GM21723 (cell line): ENCODE results near the gene ALDH3B1.

Experiments
- ATAC-seq: cut with Tn5 transposase; IDR thresholded peaks from one replicate; pipeline ENCODE4 v1.9.1; 2021; ENCODE audit warnings: mild to moderate bottlenecking, moderate library complexity; ENCODE audit not compliant: unreplicated experiment

ALDH3B1 gene

DNA sequence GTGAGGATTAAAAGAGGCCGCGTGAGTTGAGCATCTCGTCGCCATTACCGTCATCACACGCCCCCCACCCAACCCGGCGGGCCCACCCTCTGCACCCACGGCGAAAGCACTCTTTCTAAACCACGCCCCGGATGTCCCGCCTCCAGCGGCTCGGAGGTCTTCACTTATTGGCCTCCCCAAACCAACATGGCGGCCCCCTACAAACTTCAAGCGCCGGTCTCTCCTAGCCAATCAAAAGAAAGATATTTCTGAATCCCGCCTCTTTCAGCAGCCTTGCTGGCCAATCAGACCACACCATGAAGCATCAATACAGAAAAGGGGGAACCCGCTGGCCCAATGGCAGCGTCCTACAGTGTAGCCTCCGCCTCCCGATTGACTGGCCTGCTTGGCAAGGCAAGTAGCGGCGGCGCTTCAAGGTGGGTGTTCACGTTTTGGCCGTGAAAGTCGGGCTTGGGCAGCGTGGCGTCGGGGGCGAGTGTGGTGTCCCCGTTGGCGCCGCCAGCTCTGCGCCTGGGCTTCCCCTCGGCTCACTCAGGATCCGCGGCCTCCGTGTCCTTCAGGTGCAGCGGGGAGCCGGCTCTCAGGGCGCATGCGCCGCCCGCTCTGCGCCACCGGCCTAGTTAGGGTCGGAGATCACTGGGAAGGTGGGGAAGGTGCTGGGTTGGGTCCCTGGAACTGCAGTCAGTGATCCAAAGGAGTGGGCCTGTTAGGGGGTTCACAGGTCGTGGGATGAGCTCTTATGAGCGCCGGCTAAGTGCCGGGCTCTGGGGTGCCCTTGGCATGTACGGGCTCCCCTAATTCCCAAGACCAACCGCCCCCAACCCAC lies 20.4 kb downstream of the ALDH3B1 start, which contains the start of gene NDUFS8:
Gene NDUFS8 (plus strand): TSS at position 364 of the 826 bp plus-strand sequence. CDS start 1,471 bp downstream, outside the sequence.
- peak; percentile 82 for ATAC-seq

DNA sequence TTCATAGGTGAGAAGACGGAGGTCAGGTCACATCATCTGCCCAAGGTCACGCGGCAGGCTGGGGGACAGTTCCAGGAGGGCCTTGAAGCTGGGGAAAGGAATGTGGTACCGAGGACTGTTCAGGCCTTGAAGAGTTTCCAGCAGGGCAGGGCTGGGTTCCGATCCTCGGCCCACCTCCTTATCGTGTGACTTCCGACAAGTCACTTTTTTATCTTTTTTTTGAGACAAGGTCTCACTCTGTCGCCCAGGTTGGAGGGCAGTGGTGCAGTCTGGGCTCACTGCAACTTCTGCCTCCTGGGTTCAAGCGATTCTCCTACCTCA lies 21.0 kb downstream of the ALDH3B1 start:
- no peak for ATAC-seq

DNA sequence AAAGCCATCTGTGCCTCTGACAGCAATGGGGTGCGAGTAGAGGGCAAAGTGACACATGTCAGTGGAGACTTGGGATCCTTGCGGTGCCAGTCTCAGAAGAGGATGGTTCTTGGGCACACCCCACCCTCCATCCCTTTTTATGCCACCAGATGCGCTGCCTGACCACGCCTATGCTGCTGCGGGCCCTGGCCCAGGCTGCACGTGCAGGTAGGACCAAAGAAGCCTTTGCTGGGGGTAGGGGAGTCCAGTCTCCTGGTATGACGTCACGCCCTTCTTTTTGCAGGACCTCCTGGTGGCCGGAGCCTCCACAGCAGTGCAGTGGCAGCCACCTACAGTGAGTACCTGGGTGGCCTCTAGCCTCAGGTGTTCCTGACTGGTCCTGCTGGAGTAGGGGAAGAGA lies 21.9 kb downstream of the ALDH3B1 start:
- ATAC-seq: no peak

DNA sequence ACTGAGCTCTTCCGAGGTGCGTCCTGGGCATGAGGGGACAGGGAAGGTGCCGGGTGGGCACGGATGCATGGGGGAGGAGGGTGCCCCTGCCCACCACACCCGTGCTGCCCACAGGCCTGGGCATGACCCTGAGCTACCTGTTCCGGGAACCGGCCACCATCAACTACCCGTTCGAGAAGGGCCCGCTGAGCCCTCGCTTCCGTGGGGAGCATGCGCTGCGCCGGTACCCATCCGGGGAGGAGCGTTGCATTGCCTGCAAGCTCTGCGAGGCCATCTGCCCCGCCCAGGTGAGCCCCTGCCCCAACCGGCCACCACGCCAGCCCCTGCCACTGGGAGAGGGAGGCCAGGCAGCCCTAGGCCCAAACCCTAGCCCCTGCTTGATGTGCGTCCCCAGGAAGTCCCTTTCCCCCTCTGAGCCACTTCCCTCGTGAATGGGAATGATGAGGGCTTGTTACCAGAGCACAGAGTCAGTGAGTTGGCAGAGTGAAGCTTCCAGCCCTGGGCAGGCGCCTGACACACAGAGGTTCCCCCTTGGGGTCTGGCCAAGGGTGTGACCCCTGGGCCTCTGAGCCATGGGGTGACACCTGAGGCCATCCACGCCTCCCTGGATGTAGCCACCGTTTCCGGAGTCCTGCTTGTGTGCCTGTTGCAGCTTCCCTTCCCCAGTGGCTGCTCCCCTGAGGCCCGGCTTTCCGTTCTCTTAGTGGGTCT lies 23.0 kb downstream of the ALDH3B1 start:
- ATAC-seq: no peak

DNA sequence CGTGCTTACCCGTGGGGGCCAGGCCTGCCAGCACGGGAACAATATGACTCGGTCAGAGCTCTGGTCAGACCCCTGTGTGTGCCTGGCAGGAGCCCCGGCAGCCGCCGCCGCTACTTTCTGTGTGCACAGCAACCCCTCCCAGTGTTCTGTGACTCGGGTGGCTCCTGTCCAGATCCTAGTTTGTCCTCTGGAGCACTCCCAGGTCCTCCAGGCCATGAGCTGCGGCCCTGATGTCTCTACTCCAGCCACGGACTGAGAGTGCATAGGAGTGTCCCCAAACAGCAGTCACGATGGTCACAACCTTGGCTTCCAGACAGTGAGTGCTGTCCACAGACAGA lies 23.6 kb downstream of the ALDH3B1 start:
- no peak for ATAC-seq

DNA sequence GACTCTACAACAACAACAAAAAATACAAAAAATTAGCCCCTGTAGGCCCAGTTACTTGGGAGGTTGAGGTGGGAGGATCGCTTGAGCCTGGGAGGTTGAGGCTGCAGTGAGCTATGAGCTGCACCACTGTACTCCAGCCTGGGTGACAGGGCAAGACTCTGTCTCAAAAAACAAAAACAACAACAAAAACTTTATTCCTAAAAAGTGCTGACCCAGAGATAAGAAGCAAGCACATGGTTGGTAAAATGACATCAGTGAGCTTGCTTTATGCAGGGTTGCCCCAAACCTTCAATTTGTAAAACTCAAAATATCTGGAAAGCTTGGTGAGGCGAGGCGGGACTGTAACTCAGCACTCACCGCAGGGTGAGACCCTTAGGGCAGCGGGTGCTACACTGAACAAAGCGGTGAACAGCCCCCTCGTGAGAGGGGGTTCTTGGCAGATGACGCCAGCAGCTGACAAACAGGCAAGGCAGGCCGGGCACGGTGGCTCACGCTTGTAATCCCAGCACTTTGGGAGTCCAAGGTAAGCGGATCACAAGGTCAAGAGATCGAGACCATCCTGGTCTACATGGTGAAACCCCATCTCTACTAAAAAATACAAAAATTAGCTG lies 25.2 kb downstream of the ALDH3B1 start:
- ATAC-seq: no peak

DNA sequence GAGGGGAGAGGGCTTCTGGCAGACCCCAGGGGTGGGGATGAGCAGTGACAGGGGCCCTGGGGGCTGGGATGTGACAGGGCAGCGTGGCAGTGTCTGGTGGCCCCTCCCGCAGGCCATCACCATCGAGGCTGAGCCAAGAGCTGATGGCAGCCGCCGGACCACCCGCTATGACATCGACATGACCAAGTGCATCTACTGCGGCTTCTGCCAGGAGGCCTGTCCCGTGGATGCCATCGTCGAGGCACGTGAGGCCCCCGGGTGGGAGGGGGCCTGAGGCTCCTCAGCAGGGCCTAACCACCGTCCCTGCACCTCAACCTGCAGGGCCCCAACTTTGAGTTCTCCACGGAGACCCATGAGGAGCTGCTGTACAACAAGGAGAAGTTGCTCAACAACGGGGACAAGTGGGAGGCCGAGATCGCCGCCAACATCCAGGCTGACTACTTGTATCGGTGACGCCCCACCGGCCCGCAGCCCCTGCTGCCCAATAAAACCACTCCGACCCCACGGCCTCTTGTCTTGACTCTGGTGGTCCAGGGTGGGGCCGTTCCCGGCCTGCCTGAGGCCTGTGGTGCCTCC lies 26.1 kb downstream of the ALDH3B1 start:
- ATAC-seq: no peak

DNA sequence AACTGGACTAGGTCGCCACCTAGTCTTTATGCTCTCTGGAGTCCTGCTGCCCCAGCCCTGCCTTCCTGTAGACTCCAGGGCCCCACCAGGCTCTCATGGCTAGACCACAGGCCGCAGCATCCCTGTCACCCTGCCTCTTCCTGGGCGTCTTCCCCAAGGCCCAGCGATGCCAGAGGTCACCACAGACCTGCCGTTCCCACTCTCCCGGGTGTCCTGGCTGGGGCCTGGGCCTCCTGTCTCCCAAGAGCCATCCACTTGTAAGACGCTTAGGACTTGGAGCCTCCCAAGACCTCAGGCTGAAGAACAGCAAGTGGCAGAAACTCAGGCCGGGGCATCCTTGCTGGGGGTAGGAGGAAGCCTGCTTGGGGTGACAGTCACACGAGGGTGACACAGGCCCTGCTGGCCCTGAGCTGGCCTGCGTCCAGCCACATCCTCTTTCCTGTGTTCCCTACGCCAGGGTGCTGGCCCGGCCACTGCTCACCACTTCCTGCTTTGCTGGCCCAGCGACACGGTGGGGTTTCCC lies 26.7 kb downstream of the ALDH3B1 start:
- no peak for ATAC-seq

DNA sequence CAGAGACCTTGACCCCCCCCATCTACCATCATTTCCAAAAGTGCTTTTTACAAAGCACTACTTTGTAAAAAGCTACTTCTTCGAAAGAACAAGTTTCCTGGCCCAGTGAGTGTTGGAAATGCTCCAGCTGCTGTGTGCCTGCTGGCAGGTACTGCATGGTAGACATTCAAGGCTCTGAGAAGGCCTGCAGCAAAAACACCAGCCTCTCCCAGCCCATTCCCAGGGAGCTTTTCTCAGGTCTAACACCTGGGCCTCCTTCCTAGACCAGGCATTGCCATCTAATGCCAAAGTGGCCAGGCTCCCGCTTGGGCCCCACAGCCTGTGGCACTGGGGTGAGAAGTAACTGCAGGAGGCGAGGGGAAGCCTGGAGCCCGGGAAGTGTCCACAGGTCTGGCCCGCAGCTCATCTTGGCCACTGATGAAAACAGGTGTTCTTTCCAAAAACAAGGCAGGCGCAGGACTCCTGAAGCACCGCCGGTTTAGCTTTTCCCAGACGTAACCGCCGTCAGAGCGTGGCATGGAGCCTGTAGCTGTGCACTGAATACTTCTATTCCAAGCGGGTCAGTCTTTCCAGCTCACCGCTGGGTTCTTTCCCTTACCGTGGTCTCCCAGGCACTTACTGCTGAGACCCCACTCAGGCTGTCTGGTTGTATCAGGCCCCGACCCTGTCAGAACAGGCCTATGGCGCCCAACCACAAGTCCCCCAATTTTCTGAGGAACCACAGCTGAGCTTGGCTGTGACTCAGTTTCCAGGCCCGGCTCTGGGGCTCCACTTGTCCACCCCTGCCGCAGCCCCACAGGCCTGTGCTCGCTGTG lies 27.5 kb downstream of the ALDH3B1 start:
- no peak for ATAC-seq

DNA sequence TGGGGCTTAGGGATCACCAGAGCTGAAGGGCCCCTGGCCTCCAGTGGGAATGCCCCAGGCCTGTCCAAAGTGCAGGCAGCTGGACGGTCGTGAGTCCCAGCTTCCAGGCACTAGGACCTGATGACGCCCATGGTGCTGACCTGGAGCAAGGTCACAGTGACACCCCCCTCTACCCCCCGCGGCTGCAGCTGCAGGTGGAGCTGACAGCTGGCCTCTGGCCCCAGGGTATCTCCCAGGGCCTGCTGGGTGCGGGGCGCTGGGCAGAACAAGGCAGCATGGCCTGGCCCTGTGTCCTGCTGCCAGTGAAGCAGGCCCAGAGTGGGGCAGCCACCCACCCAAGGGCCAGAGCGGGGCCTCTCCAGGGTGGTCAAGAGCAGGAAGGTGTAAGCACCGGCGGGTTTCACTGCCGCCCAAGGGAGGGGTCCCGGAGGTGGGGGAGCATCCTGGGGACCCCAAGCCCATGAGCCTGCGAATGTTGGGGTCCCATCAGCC lies 28.1 kb downstream of the ALDH3B1 start:
- no peak for ATAC-seq

DNA sequence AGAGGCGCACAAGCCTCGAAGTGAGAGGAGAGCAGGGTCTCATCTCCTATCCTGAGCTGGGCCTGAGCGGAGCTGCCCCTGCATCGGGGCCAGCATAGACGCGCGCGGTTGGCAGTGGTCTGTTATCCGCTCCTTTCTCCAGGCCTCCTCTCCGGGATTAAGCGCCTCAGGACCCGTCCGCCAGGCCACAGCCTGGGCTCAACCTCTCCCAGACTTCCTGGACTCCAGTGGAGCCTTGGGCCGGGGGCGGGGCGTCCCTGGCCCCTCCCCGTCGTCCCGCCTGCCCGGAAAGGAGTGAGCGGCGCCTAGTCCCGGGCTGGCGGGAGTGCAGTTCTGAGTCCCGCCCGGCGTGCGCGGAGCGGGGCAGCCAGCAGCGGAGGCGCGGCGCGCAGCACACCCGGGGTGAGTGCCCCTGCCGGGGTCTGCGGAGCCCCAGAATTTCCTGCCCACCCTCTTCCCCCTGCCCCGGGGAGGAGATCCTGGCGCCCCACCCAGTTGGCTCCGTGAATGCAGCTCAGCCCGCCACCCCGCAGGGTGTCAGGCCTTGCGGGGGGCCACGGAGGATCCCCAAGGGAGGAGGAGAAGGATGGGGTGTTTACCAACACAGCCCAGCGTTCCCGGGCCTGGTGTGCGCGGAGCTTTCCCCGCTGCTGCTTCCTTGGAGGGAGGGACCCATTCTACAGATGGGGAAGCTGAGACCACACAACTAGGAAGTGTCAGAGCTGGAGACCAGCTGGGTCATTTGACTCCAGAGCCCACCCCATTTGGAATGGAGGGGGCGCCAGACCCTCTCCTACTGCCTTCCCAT lies 28.8 kb downstream of the ALDH3B1 start, which contains the start of gene TCIRG1:
Gene TCIRG1 (plus strand): TSS at position 308 of the 808 bp plus-strand sequence. CDS start 2,247 bp downstream, outside the sequence.
- ATAC-seq: peak; percentile 39

DNA sequence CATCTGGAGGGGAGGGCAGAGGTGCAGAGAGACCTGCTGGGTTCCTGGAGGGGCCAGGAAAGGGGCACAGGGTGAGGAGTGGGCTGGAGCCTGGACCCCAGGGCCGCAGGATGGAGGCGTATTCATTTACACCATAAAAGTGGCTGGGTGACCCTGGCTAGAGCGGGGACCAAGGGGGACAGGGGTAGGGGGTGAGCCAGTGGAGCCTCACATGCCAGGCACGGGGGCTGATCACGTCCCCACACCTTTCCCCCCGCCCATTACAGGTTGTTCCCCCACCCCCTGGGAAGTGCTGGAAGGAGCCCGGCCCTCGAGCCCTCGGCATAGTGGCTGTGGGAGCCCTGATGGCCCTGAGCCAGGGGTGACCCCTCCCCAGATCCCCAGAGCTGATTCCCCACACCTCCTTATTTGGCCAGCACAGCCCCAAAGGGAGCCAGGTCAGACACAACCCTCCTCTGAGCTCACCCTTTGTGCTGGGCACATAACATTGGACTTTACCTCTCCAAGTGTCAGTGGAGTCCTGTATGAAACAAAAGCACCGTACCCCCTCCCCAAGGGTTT lies 29.5 kb downstream of the ALDH3B1 start:
- ATAC-seq: no peak

DNA sequence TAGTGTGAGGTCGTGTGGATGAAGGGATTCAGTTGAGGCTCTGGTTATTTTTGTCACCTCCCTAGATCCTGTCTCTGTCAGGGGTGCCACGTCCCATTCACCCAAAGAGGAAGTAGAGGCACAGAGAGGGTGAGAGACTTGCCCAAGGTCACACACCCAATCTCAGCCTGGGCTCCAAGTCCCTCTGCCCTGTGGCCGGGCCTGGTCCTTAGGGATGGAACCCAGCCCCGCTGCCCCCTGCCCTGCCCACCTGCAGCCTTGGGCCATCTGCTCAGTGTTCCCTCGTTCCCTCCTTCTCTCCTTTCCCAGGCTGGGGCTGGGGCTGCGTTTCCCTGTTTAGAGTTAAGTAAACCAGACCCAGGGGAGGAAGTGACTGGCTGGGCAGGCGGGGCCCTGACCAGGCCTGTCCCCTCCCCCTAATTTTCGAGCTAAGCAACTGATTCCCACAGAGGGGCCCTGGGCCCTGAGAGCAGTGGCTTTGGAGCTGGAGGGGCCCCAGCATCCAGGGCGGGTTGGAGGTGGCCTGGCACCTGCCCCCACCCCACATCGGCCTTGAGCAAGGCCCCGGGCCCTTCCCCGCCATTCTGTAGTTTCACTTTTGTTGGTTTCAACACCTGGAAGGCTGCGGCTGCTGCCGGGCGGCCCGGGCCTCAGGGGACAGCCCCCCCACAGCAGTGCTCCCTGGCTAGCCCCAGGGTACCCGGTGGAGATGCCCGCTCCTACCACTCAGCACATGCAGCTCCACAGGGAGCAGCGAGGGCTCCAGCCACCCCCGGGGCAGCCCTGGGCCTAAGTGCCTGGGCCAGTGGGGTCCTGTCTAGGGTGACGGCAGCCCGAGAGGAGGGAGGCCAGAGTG lies 30.2 kb downstream of the ALDH3B1 start:
- ATAC-seq: peak; percentile 58

DNA sequence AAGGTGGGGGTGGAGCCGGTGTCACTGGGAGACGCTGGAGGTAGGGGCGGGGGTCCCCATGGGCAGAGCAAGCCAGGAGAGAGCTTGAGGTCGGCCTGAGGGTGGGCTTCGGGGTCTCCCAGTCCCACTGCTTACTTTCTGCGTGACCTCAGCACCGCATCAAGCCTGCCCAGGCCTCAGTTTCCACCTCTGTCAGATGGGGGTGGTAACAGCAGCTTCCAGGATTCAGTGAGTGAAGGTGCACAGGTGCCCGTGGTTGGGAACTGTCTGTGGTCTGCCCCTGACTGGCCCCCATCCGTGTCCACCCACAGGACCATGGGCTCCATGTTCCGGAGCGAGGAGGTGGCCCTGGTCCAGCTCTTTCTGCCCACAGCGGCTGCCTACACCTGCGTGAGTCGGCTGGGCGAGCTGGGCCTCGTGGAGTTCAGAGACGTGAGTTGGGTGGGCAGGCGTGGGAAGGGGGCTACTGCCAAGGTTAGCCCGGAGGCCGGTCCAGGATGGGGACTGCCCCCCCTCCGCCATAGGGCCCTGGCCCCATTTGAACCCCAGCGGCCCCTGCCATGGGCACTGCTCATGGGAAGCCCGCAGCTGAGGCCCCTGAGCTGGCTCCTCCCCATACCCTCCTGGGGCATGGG lies 30.9 kb downstream of the ALDH3B1 start:
- ATAC-seq: no peak

DNA sequence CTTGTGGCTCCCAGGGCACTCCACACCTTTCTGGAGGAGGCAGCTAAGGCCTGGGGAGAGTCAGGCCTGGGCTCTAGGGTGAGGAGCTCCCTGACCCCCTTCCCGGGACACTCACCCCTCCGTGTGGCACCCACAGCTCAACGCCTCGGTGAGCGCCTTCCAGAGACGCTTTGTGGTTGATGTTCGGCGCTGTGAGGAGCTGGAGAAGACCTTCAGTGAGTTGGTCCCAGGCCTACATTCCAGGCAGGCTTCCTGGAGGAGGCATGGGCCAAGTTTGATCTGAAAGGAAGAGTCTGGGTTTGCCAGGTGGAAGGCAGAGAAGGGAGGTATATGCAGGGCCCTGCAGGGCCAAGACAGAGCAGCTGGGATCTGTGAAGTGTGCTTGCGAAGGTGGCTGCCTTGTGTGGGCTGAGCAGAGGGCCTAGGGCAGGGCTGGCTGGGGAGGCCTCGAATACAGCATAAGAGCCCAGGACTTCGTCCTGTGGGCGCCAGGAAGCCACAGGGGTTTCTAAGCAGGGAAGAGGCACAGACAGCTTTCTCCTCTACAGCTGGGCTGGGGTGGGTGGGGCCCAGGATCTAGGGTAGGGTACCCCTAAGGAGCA lies 31.6 kb downstream of the ALDH3B1 start:
- no peak for ATAC-seq

DNA sequence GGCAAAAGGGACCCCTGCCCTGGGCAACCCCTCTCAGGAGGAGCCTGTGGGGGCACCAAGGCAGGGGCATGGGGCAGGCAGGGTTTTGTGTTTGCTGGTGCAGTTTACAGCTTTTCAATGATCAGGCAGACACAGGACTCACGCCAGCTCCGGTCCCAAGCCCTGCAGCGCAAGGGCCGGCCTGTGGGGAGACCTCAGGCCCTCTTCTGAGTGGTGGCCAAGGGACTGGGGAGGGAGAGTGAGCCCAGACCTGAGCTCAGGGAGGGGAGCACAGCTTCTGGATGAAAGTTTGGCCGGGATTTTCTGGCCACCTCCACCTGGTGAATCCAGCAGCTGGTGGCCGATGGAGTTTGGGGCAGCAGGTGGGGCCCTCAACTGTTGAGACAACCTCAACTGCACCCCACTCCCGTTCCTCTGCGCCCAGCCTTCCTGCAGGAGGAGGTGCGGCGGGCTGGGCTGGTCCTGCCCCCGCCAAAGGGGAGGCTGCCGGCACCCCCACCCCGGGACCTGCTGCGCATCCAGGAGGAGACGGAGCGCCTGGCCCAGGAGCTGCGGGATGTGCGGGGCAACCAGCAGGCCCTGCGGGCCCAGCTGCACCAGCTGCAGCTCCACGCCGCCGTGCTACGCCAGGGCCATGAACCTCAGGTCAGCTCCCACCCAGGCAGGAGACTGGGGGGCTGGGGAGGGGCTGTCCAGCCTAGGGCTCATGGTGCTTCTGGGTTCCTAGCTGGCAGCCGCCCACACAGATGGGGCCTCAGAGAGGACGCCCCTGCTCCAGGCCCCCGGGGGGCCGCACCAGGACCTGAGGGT lies 32.3 kb downstream of the ALDH3B1 start:
- ATAC-seq: no peak

DNA sequence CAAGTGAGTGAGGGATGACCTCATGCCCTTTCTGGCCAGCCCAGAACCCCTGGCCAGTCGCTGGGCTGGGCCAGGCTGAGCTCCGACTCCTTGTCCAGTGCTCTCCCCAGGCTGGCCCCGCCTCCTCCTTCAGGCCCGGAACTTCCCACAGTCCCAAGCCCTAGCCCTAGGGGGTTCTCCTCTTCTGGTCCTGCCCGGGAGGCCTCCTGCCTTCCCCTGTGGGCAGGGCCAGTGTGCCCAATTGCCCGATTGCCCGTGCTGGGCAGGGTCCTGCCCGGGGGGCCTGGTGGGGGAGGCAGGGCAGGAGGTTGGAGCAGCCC lies 32.9 kb downstream of the ALDH3B1 start:
- ATAC-seq: no peak
